ENCODE data around the gene COX4I1. TPM values are rescaled to one million over a fixed set of nuclear protein-coding genes. Genes with fewer than 3 reads are reported as not detected.

Gene COX4I1
- total and polyA plus RNA-seq, 2 donors (not counting 1 experiment from before 2014, with no cell fraction given) = 759 to 813 TPM

- no peak for ATAC-seq (ENCODE audit: low read depth)
- 86% methylated on average over 7 of the region's 15 CpGs for WGBS (ENCODE audit: insufficient coverage)
- Histone ChIP-seq H3K4me3 (ENCODE audit: control extremely low read depth in 1 of 5, extremely low read depth in 1 of 5, insufficient read depth in 1 of 5, low read depth in 2 of 5, low read length in 4 of 5) (no peak overlapping the region), H3K4me2 (replicated peaks; ENCODE audit: low read depth, low read length, poor library complexity, severe bottlenecking) (no peak overlapping the region), H3K36me3 (replicated peaks in 1 of 2; ENCODE audit: control extremely low read depth in 1 of 2, control insufficient read depth in 1 of 2, extremely low read depth in 1 of 2, insufficient read depth in 2 of 2, low read length in 1 of 2) (no peaks in the 10 kb centered on the region), H2AFZ (ENCODE audit: insufficient read depth, low read depth, low read length, poor library complexity, severe bottlenecking) (no peak overlapping the region), H3K9ac (ENCODE audit: low read length) (no peak overlapping the region), H4K20me1 (ENCODE audit: control insufficient read depth, insufficient read depth, low read length, poor library complexity, severe bottlenecking) (no peaks in the 10 kb centered on the region), H3K79me2 (ENCODE audit: control insufficient read depth, insufficient read depth, low read length) (no peaks in the 10 kb centered on the region), H3K27me3 (replicated peaks in 1 of 4; ENCODE audit: control extremely low read depth in 1 of 4, control insufficient read depth in 3 of 4, insufficient read depth in 4 of 4, low read length in 3 of 4) (no peaks in the 10 kb centered on the region), H3K9me3 (ENCODE audit: control extremely low read depth in 1 of 3, control insufficient read depth in 2 of 3, insufficient read depth in 1 of 3, low read length in 2 of 3) (no peaks in the 10 kb centered on the region), H3K27ac (ENCODE audit: low read length in 2 of 2) (no peak overlapping the region), H3K4me1 (ENCODE audit: control insufficient read depth in 2 of 2, insufficient read depth in 2 of 2, low read length in 2 of 2) (peaks cover 16 to 18% of the 10 kb centered on the region in 2 donors)
- H3K27ac Mint-ChIP-seq = no peak overlapping the region
- H3K9me3 Mint-ChIP-seq (ENCODE audit: insufficient read depth) = no peaks in the 10 kb centered on the region
- POLR2A ChIA-PET = no interaction called here
- TF ChIP-seq EZH2 (IDR thresholded peaks at IDR 0.05; ENCODE audit: borderline replicate concordance, insufficient read depth, low read depth, low read length, poor library complexity, severe bottlenecking) (no peak), CTCF (IDR thresholded peaks at IDR 0.05) (no peak)
- intact Hi-C loops (cut with micrococcal nuclease) = no loop called here
- peaks cover 30% of the 10 kb centered on the region for H3K4me1 Mint-ChIP-seq
- CTCF ChIA-PET = no interaction called here
- no peak for DNase-seq
- H3K27me3 Mint-ChIP-seq = peaks cover 8% of the 10 kb centered on the region
- H3K4me3 Mint-ChIP-seq = no peak overlapping the region
Measured at GRCh38 chr16:85851034-85851785, 51.7 kb downstream of the COX4I1 start.

Measured in B cell (primary cell).